Body of pancreas (tissue), 4 donors: ENCODE data around the gene DERA. TPM values are rescaled to one million over a fixed set of nuclear protein-coding genes. Genes with fewer than 3 reads are reported as not detected.
"Not testable (repeated sequence)": the region's sequence is repeated elsewhere in the genome, so short reads cannot be mapped to it uniquely, and the experiment has no call there.

Experiments used
- ATAC-seq: fragments of 150-250 bp; one replicate; pipeline ENCODE4 v1.9.1; 2016
- DNase-seq, 4 donors: peaks; one replicate each; pipeline ENCODE4 v3.0.0-alpha.2; 2019
- H3K27ac ChIP-seq, 4 donors: fragments of 200-600 bp; sonication (generic); 1 replicate in 3 of 4; 2 replicates in 1 of 4; pipeline versions ENCODE4 v1.5.1 to v1.6.1; 2016 to 2019; ENCODE audit warnings: mild to moderate bottlenecking in 1 of 4, mixed read lengths in 1 of 4, moderate library complexity in 1 of 4
- H3K27me3 ChIP-seq, 2 donors: fragments of 200-600 bp; sonication (generic); one replicate each; pipeline ENCODE4 v1.6.0; 2016; ENCODE audit warnings: mild to moderate bottlenecking in 1 of 2
- H3K36me3 ChIP-seq, 2 donors: fragments of 200-600 bp; sonication (generic); replicated peaks in 1 of 2; 2 replicates each; pipeline ENCODE4 v1.5.1; 2016; ENCODE audit warnings: low read depth in 2 of 2; ENCODE audit not compliant: insufficient read depth in 1 of 2
- H3K4me1 ChIP-seq: fragments of 200-600 bp; sonication (generic); one replicate; pipeline ENCODE4 v1.6.0; 2016
- H3K4me3 ChIP-seq, 2 donors: fragments of 200-600 bp; sonication (generic); 1 replicate in 1 of 2; 2 replicates in 1 of 2; pipeline ENCODE4 v1.5.1; 2016 to 2019
- H3K9me3 ChIP-seq, 3 donors: fragments of 200-600 bp; sonication (generic); 1 replicate in 2 of 3; 2 replicates in 1 of 3; pipeline ENCODE4 v1.5.1; 2016
- CTCF ChIP-seq, 7 experiments: fragments of 450-650 bp in 4 of 7; fragments of 200-600 bp in 3 of 7; sonication (generic) in 3 of 7; IDR thresholded peaks; one replicate each; pipeline ENCODE4 v1.5.1; 2016 to 2019; ENCODE audit warnings: antibody characterized with exemption in 7 of 7
- POLR2A ChIP-seq, 3 donors: fragments of 450-650 bp; IDR thresholded peaks; one replicate each; pipeline ENCODE4 v1.6.1; 2016; ENCODE audit warnings: antibody characterized with exemption in 3 of 3, mild to moderate bottlenecking in 2 of 3
- WGBS, 2 donors: methylation state at CpG; one replicate each; pipeline ENCODE4 v1.1.5; 2017; 5-methylcytosine and 5-hydroxymethylcytosine counted together
- intact Hi-C: fragments of 100-400 bp; cut with DNase I; formaldehyde crosslinking; loops from one replicate; pipeline ENCODE4 v1.15.1; 2023
- total RNA-seq, 2 donors: library from RNA; depleted of rRNA; stranded (reverse); fragments of >200 nt; gene quantifications; one replicate each; pipeline ENCODE4 v1.1.0, GENCODE V29; 2016

DERA gene
- total RNA-seq, 2 donors from 2014 or later = 4.9 to 19.7 TPM

- no peak for DNase-seq
- Histone ChIP-seq H3K36me3 (no peaks in the 10 kb centered on the region), H3K4me3 (no peak overlapping the region), H3K4me1 (no peaks in the 10 kb centered on the region), H3K27ac (no peak overlapping the region), H3K27me3 (no peaks in the 10 kb centered on the region), H3K9me3 (peaks cover 0 to 6% (median 0%) of the 10 kb centered on the region in 3 donors)
- intact Hi-C loops = no loop called here
- no peak for ATAC-seq
- no peak for TF ChIP-seq CTCF (IDR thresholded peaks at IDR 0.05)
Observed at GRCh38 chr12:15937902-15938301, 26.8 kb downstream of the DERA start.

GRCh38 chr12:15939111-15939510, 28.0 kb downstream of the DERA start:
- ATAC-seq (no peak), DNase-seq (no peak)
- Histone ChIP-seq H3K9me3 (peaks cover 0 to 6% (median 0%) of the 10 kb centered on the region in 3 donors), H3K27me3 (no peaks in the 10 kb centered on the region), H3K4me1 (no peaks in the 10 kb centered on the region), H3K4me3 (no peak overlapping the region), H3K36me3 (no peaks in the 10 kb centered on the region), H3K27ac (no peak overlapping the region)
- no peak for TF ChIP-seq CTCF (IDR thresholded peaks at IDR 0.05)
- TF ChIP-seq POLR2A (IDR thresholded peaks at IDR 0.05) = no peak
- intact Hi-C loops = no loop called here
- 94% methylated on average over 1 of the region's 1 CpG for WGBS, 2 donors

- Histone ChIP-seq H3K27ac (no peak overlapping the region), H3K36me3 (no peaks in the 10 kb centered on the region), H3K4me1 (no peaks in the 10 kb centered on the region), H3K4me3 (no peak overlapping the region), H3K9me3 (peaks cover 0 to 6% (median 0%) of the 10 kb centered on the region in 3 donors), H3K27me3 (no peaks in the 10 kb centered on the region)
- DNase-seq = no peak
- ATAC-seq = no peak
- no peak for TF ChIP-seq POLR2A (IDR thresholded peaks at IDR 0.05)
- TF ChIP-seq CTCF (IDR thresholded peaks at IDR 0.05) = no peak
- intact Hi-C loops = no loop called here
- 90 to 94% methylated on average over 5 of the region's 5 CpGs for WGBS, 2 donors
Observed at GRCh38 chr12:15942475-15942874, 31.3 kb downstream of the DERA start.

GRCh38 chr12:15943519-15943918, 32.4 kb downstream of the DERA start:
- H3K36me3 ChIP-seq, ATAC-seq, H3K4me3 ChIP-seq, H3K4me1 ChIP-seq, H3K27me3 ChIP-seq, H3K9me3 ChIP-seq, DNase-seq, intact Hi-C loops, H3K27ac ChIP-seq: not testable (repeated sequence)
- 92 to 97% methylated on average over 5 of the region's 5 CpGs for WGBS, 2 donors

GRCh38 chr12:15948461-15948860, 37.3 kb downstream of the DERA start:
- H3K4me3 ChIP-seq, intact Hi-C loops, DNase-seq, H3K9me3 ChIP-seq, H3K27me3 ChIP-seq, H3K4me1 ChIP-seq, H3K36me3 ChIP-seq, H3K27ac ChIP-seq, ATAC-seq: not testable (repeated sequence)
- WGBS, 2 donors = 92 to 96% methylated on average over 10 of the region's 10 CpGs

GRCh38 chr12:15955281-15955680, 44.1 kb downstream of the DERA start:
- intact Hi-C loops = no loop called here
- no peaks in the 10 kb centered on the region for H3K36me3 ChIP-seq
- H3K4me1 ChIP-seq = peaks cover 4% of the 10 kb centered on the region
- DNase-seq = no peak
- no peak overlapping the region for H3K27ac ChIP-seq
- no peaks in the 10 kb centered on the region for H3K9me3 ChIP-seq
- WGBS, 2 donors = 84 to 86% methylated on average over 4 of the region's 4 CpGs
- no peak for ATAC-seq
- no peaks in the 10 kb centered on the region for H3K27me3 ChIP-seq
- H3K4me3 ChIP-seq = no peak overlapping the region
- TF ChIP-seq POLR2A (IDR thresholded peaks at IDR 0.05) = no peak
- TF ChIP-seq CTCF (IDR thresholded peaks at IDR 0.05) = no peak
